CD4-positive, alpha-beta memory T cell (primary cell): ENCODE data around the gene GAREM1. TPM values are rescaled to one million over a fixed set of nuclear protein-coding genes. Genes with fewer than 3 reads are reported as not detected.
"Not testable (repeated sequence)": the region's sequence is repeated elsewhere in the genome, so short reads cannot be mapped to it uniquely, and the experiment has no call there.

ENCODE experiments used
- CTCF ChIA-PET: fragments of 350-600 bp; sonication (Branson Sonifier 250); formaldehyde crosslinking; loops from one replicate; lab custom pipeline; 2021; ENCODE audit warnings: inconsistent platforms; ENCODE audit not compliant: partially characterized antibody; lab: Charles Lee
- POLR2A ChIA-PET: fragments of 350-600 bp; sonication (Branson Sonifier 250); formaldehyde crosslinking; loops from one replicate; lab custom pipeline; 2021; ENCODE audit not compliant: partially characterized antibody; lab: Charles Lee
- DNase-seq, 5 donors: peaks; one replicate each; pipeline versions ENCODE4 v3.0.0 to v3.0.0-alpha.2; 2020 to 2022; ENCODE audit warnings: mixed read lengths in 1 of 5
- H3K27ac ChIP-seq: one replicate; pipeline ENCODE4 v1.7.0; 2013; ENCODE audit warnings: low read depth, low read length
- H3K27me3 ChIP-seq: 2 replicates; pipeline ENCODE4 v1.7.0; 2013; ENCODE audit warnings: mild to moderate bottlenecking, low read length, moderate library complexity; ENCODE audit not compliant: insufficient read depth
- H3K36me3 ChIP-seq: 2 replicates; pipeline ENCODE4 v1.7.0; 2013; ENCODE audit warnings: mild to moderate bottlenecking, low read length, moderate library complexity; ENCODE audit not compliant: insufficient read depth
- H3K4me1 ChIP-seq: 2 replicates; pipeline ENCODE4 v1.7.0; 2013; ENCODE audit warnings: mild to moderate bottlenecking, low read length, moderate library complexity; ENCODE audit not compliant: insufficient read depth
- H3K4me3 ChIP-seq, 2 donors: one replicate each; pipeline ENCODE4 v1.7.0; 2013; ENCODE audit warnings: low read length in 2 of 2, mild to moderate bottlenecking in 1 of 2
- H3K9me3 ChIP-seq, 2 donors: one replicate each; pipeline ENCODE4 v1.7.0; 2013; ENCODE audit warnings: low read length in 2 of 2, control low read depth in 1 of 2; ENCODE audit not compliant: control insufficient read depth in 1 of 2
- H3K27ac Mint-ChIP-seq, 7 donors: one replicate each; pipeline ENCODE4 v1.8.0; 2020 to 2021; ENCODE audit warnings: mixed read lengths in 7 of 7, mild to moderate bottlenecking in 6 of 7, inconsistent platforms in 3 of 7, moderate library complexity in 3 of 7
- H3K27me3 Mint-ChIP-seq, 2 donors: one replicate each; pipeline ENCODE4 v1.8.0; 2020 to 2021; ENCODE audit warnings: mixed read lengths in 2 of 2
- H3K36me3 Mint-ChIP-seq, 2 donors: one replicate each; pipeline ENCODE4 v1.8.0; 2020 to 2021; ENCODE audit warnings: mixed read lengths in 2 of 2, inconsistent platforms in 1 of 2, mild to moderate bottlenecking in 1 of 2
- H3K4me1 Mint-ChIP-seq, 4 donors: one replicate each; pipeline ENCODE4 v1.8.0; 2020 to 2021; ENCODE audit warnings: mixed read lengths in 4 of 4, mild to moderate bottlenecking in 1 of 4
- H3K4me3 Mint-ChIP-seq, 8 donors: one replicate each; pipeline ENCODE4 v1.8.0; 2020 to 2021; ENCODE audit warnings: mixed read lengths in 8 of 8, mild to moderate bottlenecking in 7 of 8, moderate library complexity in 6 of 8, inconsistent platforms in 3 of 8
- H3K9me3 Mint-ChIP-seq, 8 donors: one replicate each; pipeline ENCODE4 v1.8.0; 2020 to 2021; ENCODE audit warnings: mixed read lengths in 8 of 8, mild to moderate bottlenecking in 5 of 8, inconsistent platforms in 3 of 8, moderate library complexity in 1 of 8
- intact Hi-C: fragments of 100-400 bp; cut with micrococcal nuclease; formaldehyde crosslinking; loops from one replicate; pipeline ENCODE4 v1.15.1; 2023
- polyA plus RNA-seq, 2 donors: library from polyadenylated mRNA; unstranded; fragments of 300-500 nt; fragmentation: Illumina TruSeq; gene quantifications; one replicate each; pipeline ENCODE4 v1.2.3, GENCODE V29; 2021
- total RNA-seq, 2 experiments: library from RNA; stranded (reverse); gene quantifications; one replicate each; pipeline ENCODE4 v1.2.3, GENCODE V29; 2021

The GAREM1 gene
- total and polyA plus RNA-seq, 4 experiments from 2014 or later = 0.28 to 1.1 (median 0.52) TPM; not detected in 1

GRCh38 chr18:32349728-32350395 is 120.8 kb downstream of the GAREM1 start:
- no peaks in the 10 kb centered on the region for H3K9me3 ChIP-seq
- H3K4me1 Mint-ChIP-seq = no peaks in the 10 kb centered on the region
- H3K4me3 ChIP-seq = no peak overlapping the region
- peaks cover 4 to 5% of the 10 kb centered on the region in 2 donors for H3K27me3 Mint-ChIP-seq
- no peak for DNase-seq
- ChIA-PET CTCF (no interaction called here), POLR2A (no interaction called here)
- H3K4me1 ChIP-seq = no peaks in the 10 kb centered on the region
- intact Hi-C loops = no loop called here
- no peaks in the 10 kb centered on the region for H3K27me3 ChIP-seq
- H3K9me3 Mint-ChIP-seq = no peaks in the 10 kb centered on the region
- H3K27ac ChIP-seq = no peak overlapping the region
- no peak overlapping the region for H3K4me3 Mint-ChIP-seq
- no peaks in the 10 kb centered on the region for H3K36me3 ChIP-seq
- H3K27ac Mint-ChIP-seq = no peak overlapping the region
- no peaks in the 10 kb centered on the region for H3K36me3 Mint-ChIP-seq

DNA sequence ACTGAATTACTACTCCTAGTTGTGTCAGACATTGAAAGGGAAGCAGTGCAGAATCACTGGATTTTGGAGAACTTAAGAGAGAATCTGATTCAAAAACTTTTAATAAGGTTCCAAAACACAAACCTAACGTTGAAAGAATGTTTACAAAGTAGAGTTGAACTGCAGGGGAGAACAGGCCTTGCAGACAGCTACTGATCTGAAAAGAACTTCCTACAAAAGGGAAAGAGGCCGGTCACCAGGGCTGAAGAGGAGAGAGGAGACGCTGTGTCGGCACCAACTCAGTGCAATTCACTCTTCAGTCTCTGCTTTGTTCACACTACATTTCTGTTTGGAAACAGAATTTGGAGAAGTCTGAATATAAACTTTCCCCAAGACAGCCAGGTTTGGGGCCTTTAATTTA is 124.0 kb downstream of the GAREM1 start:
- intact Hi-C loops = no loop called here
- no peak overlapping the region for H3K4me3 Mint-ChIP-seq
- Histone ChIP-seq H3K27me3 (no peaks in the 10 kb centered on the region), H3K36me3 (no peaks in the 10 kb centered on the region), H3K4me1 (no peaks in the 10 kb centered on the region), H3K27ac (no peak overlapping the region), H3K9me3 (no peaks in the 10 kb centered on the region), H3K4me3 (no peak overlapping the region)
- peaks cover 4 to 6% of the 10 kb centered on the region in 2 donors for H3K27me3 Mint-ChIP-seq
- no peak for DNase-seq
- ChIA-PET CTCF (no interaction called here), POLR2A (no interaction called here)
- no peak overlapping the region for H3K27ac Mint-ChIP-seq
- H3K36me3 Mint-ChIP-seq = no peaks in the 10 kb centered on the region
- peaks cover 0 to 2% (median 0%) of the 10 kb centered on the region in 4 donors for H3K4me1 Mint-ChIP-seq
- H3K9me3 Mint-ChIP-seq = peaks cover 0 to 3% (median 0%) of the 10 kb centered on the region in 8 donors

GRCh38 chr18:32343634-32344033 is 127.0 kb downstream of the GAREM1 start:
- peaks cover 0 to 2% (median 0%) of the 10 kb centered on the region in 4 donors for H3K4me1 Mint-ChIP-seq
- no peak overlapping the region for H3K4me3 Mint-ChIP-seq
- H3K27ac ChIP-seq = no peak overlapping the region
- peaks cover 10 to 11% of the 10 kb centered on the region in 2 donors for H3K27me3 Mint-ChIP-seq
- no peaks in the 10 kb centered on the region for H3K4me1 ChIP-seq
- no peak for DNase-seq
- no peaks in the 10 kb centered on the region for H3K9me3 ChIP-seq
- ChIA-PET CTCF (no interaction called here), POLR2A (no interaction called here)
- H3K27ac Mint-ChIP-seq = no peak overlapping the region
- no peak overlapping the region for H3K4me3 ChIP-seq
- no peaks in the 10 kb centered on the region for H3K27me3 ChIP-seq
- peaks cover 0 to 6% (median 2%) of the 10 kb centered on the region in 8 donors for H3K9me3 Mint-ChIP-seq
- H3K36me3 ChIP-seq = no peaks in the 10 kb centered on the region
- H3K36me3 Mint-ChIP-seq = no peaks in the 10 kb centered on the region
- intact Hi-C loops = no loop called here

GRCh38 chr18:32341112-32341511 is 129.6 kb downstream of the GAREM1 start:
- H3K36me3 Mint-ChIP-seq, H3K9me3 ChIP-seq, POLR2A ChIA-PET, H3K4me1 Mint-ChIP-seq, H3K27me3 ChIP-seq, H3K9me3 Mint-ChIP-seq, intact Hi-C loops, H3K27me3 Mint-ChIP-seq, DNase-seq, H3K4me3 Mint-ChIP-seq, CTCF ChIA-PET, H3K36me3 ChIP-seq, H3K27ac Mint-ChIP-seq, H3K4me3 ChIP-seq, H3K4me1 ChIP-seq, H3K27ac ChIP-seq: not testable (repeated sequence)

DNA sequence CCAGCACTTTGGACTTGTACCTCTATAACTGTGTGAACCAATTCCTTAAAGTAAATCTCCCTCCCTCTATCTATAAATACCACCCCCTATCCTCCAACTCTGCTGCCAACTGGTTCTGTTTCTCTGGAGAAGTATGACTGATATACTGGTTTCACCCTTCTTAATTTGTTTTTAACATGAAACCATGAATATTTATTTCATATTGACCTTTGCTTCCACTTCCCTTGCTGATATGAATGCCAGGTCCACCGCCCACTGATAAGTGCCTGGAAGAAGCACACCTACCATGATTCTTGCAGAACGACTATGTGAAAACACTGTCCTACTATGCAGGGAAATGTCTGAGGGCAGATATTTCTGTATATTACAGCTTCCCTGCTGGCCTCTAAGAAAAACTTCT is 131.6 kb downstream of the GAREM1 start:
- Histone ChIP-seq H3K4me1 (no peaks in the 10 kb centered on the region), H3K27ac (no peak overlapping the region), H3K27me3 (no peaks in the 10 kb centered on the region), H3K9me3 (no peaks in the 10 kb centered on the region), H3K4me3 (no peak overlapping the region), H3K36me3 (no peaks in the 10 kb centered on the region)
- H3K36me3 Mint-ChIP-seq = no peaks in the 10 kb centered on the region
- no peak overlapping the region for H3K27ac Mint-ChIP-seq
- ChIA-PET POLR2A (no interaction called here), CTCF (no interaction called here)
- H3K4me3 Mint-ChIP-seq = no peak overlapping the region
- peaks cover 6 to 9% of the 10 kb centered on the region in 2 donors for H3K27me3 Mint-ChIP-seq
- H3K9me3 Mint-ChIP-seq = peaks cover 0 to 6% (median 2%) of the 10 kb centered on the region in 8 donors
- peaks cover 0 to 2% (median 0%) of the 10 kb centered on the region in 4 donors for H3K4me1 Mint-ChIP-seq
- intact Hi-C loops = no loop called here
- DNase-seq = no peak

DNA sequence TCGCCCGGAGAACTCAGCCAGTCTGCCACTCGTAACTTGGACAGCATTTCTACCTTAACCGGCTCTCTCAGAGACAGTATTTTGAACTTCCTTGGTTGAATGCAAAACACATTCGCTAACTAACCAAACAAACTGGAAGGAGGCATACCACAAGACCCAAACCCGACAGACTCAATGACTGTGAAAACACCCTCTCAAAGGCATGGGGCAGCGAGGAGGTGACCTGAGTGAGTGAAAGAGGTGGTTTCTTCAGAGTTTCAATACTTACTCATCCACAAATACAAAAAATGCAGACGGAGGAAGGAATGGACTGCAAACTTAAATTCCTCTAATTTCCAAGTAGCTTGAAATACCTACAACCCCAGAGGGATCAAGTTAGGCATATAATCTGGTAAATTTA is 132.9 kb downstream of the GAREM1 start:
- Histone ChIP-seq H3K4me1 (no peaks in the 10 kb centered on the region), H3K27ac (no peak overlapping the region), H3K9me3 (no peaks in the 10 kb centered on the region), H3K27me3 (no peaks in the 10 kb centered on the region), H3K4me3 (no peak overlapping the region), H3K36me3 (no peaks in the 10 kb centered on the region)
- no peak overlapping the region for H3K27ac Mint-ChIP-seq
- H3K4me3 Mint-ChIP-seq = no peak overlapping the region
- no peaks in the 10 kb centered on the region for H3K4me1 Mint-ChIP-seq
- ChIA-PET CTCF (no interaction called here), POLR2A (no interaction called here)
- peaks cover 3 to 9% of the 10 kb centered on the region in 2 donors for H3K27me3 Mint-ChIP-seq
- peaks cover 0 to 6% (median 2%) of the 10 kb centered on the region in 8 donors for H3K9me3 Mint-ChIP-seq
- no peak for DNase-seq
- H3K36me3 Mint-ChIP-seq = no peaks in the 10 kb centered on the region
- intact Hi-C loops = no loop called here

- no peaks in the 10 kb centered on the region for H3K9me3 ChIP-seq
- H3K36me3 Mint-ChIP-seq = no peaks in the 10 kb centered on the region
- no peaks in the 10 kb centered on the region for H3K4me1 ChIP-seq
- intact Hi-C loops = no loop called here
- H3K4me3 Mint-ChIP-seq = no peak overlapping the region
- peaks cover 3 to 8% of the 10 kb centered on the region in 2 donors for H3K27me3 Mint-ChIP-seq
- peaks cover 0 to 6% (median 2%) of the 10 kb centered on the region in 8 donors for H3K9me3 Mint-ChIP-seq
- no peak overlapping the region for H3K4me3 ChIP-seq
- no peak for DNase-seq
- H3K36me3 ChIP-seq = no peaks in the 10 kb centered on the region
- no peaks in the 10 kb centered on the region for H3K27me3 ChIP-seq
- no peak overlapping the region for H3K27ac ChIP-seq
- POLR2A ChIA-PET = no interaction called here
- no peak overlapping the region for H3K27ac Mint-ChIP-seq
- H3K4me1 Mint-ChIP-seq = no peaks in the 10 kb centered on the region
- CTCF ChIA-PET = no interaction called here
These were observed 133.3 kb downstream of the GAREM1 start for GRCh38 chr18:32337347-32337746.
